Activated T-helper 2 cell treated with anti-CD3 and anti-CD28 coated beads, Interferon-gamma antibody, Interleukin-2, Interleukin-4, amounts not matched to agents 10 μg/mL and 5 μg/mL and 100 μg/mL, durations not matched to agents 14 hours and 24 hours and 36 hours (primary cell): ENCODE measurements around the gene C11orf16. TPM values are rescaled to one million over a fixed set of nuclear protein-coding genes. Genes with fewer than 3 reads are reported as not detected.

ENCODE experiments used
- total RNA-seq: library from RNA; stranded (reverse); gene quantifications from 2 replicates; pipeline ENCODE4 v1.2.3, GENCODE V29; 2022

Gene C11orf16
- total RNA-seq, 1 donor from 2014 or later: not detected

Other genes starting within 250 kb of the C11orf16 start
- 22.2 and 23.4 TPM in 2 replicates for gene AKIP1, start 21.8 kb downstream of the C11orf16 start, total RNA-seq
- gene ASCL3, start 10.1 kb upstream of the C11orf16 start, total RNA-seq: not detected in 2 replicates
- gene TMEM9B, start 31.5 kb upstream of the C11orf16 start, total RNA-seq: 20.8 and 21.9 TPM in 2 replicates
- 5.0 and 5.5 TPM in 2 replicates for gene NRIP3, start 71.1 kb upstream of the C11orf16 start, total RNA-seq
- gene SCUBE2, start 158.7 kb upstream of the C11orf16 start, total RNA-seq: 0.18 TPM in 1 of 2 replicates, not detected in the other